ENCODE results near the gene DNAL4.

GRCh38 chr22:38759005-38759404 lies 34.9 kb downstream of the DNAL4 start:
- TF ChIP-seq EZH2 (IDR thresholded peaks at IDR 0.05; ENCODE audit: borderline replicate concordance, low read depth, low read length, severe bottlenecking) (no peak), CTCF (IDR thresholded peaks at IDR 0.05; ENCODE audit: borderline replicate concordance, extremely low read depth, low read length, poor library complexity, severe bottlenecking) (no peak)
